GM19324 (cell line): ENCODE data around the gene WDFY2.

Experiments
- ATAC-seq: cut with Tn5 transposase; IDR thresholded peaks from one replicate; pipeline ENCODE4 v1.9.1; 2021; ENCODE audit warnings: mild to moderate bottlenecking, moderate library complexity; ENCODE audit not compliant: unreplicated experiment, low FRiP score

WDFY2 gene

GRCh38 chr13:51729866-51730553, 145.7 kb downstream of the WDFY2 start:
- no peak for ATAC-seq

GRCh38 chr13:51730927-51731326, 146.7 kb downstream of the WDFY2 start:
- no peak for ATAC-seq

GRCh38 chr13:51731759-51732158, 147.5 kb downstream of the WDFY2 start:
- ATAC-seq, result no peak

- no peak for ATAC-seq
Measured at GRCh38 chr13:51733374-51734298, 149.4 kb downstream of the WDFY2 start.

- no peak for ATAC-seq
Measured at GRCh38 chr13:51734786-51735185, 150.5 kb downstream of the WDFY2 start.

- ATAC-seq, result no peak
Measured at GRCh38 chr13:51737609-51738008, 153.3 kb downstream of the WDFY2 start.

- ATAC-seq, result no peak
Measured at GRCh38 chr13:51738226-51738905, 154.1 kb downstream of the WDFY2 start.

- no peak for ATAC-seq
Measured at GRCh38 chr13:51739027-51739764, 154.9 kb downstream of the WDFY2 start.

GRCh38 chr13:51740698-51741097, 156.4 kb downstream of the WDFY2 start:
- ATAC-seq, result no peak

GRCh38 chr13:51742031-51742430, 157.8 kb downstream of the WDFY2 start:
- ATAC-seq, result no peak

- no peak for ATAC-seq
Measured at GRCh38 chr13:51742611-51743010, 158.3 kb downstream of the WDFY2 start.

GRCh38 chr13:51745243-51745642, 161.0 kb downstream of the WDFY2 start:
- ATAC-seq, result no peak

- no peak for ATAC-seq
Measured at GRCh38 chr13:51746802-51747201, 162.5 kb downstream of the WDFY2 start.

- no peak for ATAC-seq
Measured at GRCh38 chr13:51747438-51748434, 163.5 kb downstream of the WDFY2 start.

- ATAC-seq, result no peak
Measured at GRCh38 chr13:51756651-51757050, 172.4 kb downstream of the WDFY2 start.

GRCh38 chr13:51758691-51759090, 174.4 kb downstream of the WDFY2 start:
- ATAC-seq, result no peak

GRCh38 chr13:51759240-51759639, 175.0 kb downstream of the WDFY2 start:
- ATAC-seq, result no peak

- ATAC-seq, result no peak
Measured at GRCh38 chr13:51760592-51760991, 176.3 kb downstream of the WDFY2 start.

- no peak for ATAC-seq
Measured at GRCh38 chr13:51761643-51762350, 177.5 kb downstream of the WDFY2 start.
